Endodermal cell (in vitro differentiated cells): ENCODE results near the gene PIBF1. TPM values are rescaled to one million over a fixed set of nuclear protein-coding genes. Genes with fewer than 3 reads are reported as not detected.

Experiments
- DNase-seq: peaks from one replicate; pipeline ENCODE4 v3.0.0-alpha.2; 2017
- H3K27ac ChIP-seq: 2 replicates; pipeline ENCODE4 v1.5.1; 2013; ENCODE audit warnings: mild to moderate bottlenecking, low read depth, low read length, moderate library complexity
- H3K27me3 ChIP-seq: 2 replicates; pipeline ENCODE4 v1.6.1; 2013; ENCODE audit warnings: mild to moderate bottlenecking, low read length, moderate library complexity; ENCODE audit not compliant: insufficient read depth, control insufficient read depth, poor library complexity, severe bottlenecking
- H3K36me3 ChIP-seq: 2 replicates; pipeline ENCODE4 v1.7.0; 2013; ENCODE audit warnings: mild to moderate bottlenecking, low read length, moderate library complexity; ENCODE audit not compliant: control insufficient read depth, insufficient read depth
- H3K4me1 ChIP-seq: one replicate; pipeline ENCODE4 v1.7.0; 2013; ENCODE audit warnings: low read length; ENCODE audit not compliant: control insufficient read depth, insufficient read depth
- H3K4me3 ChIP-seq: 2 replicates; pipeline ENCODE4 v1.5.1; 2013; ENCODE audit warnings: mild to moderate bottlenecking, low read length, moderate library complexity
- H3K9ac ChIP-seq: 2 replicates; pipeline ENCODE4 v1.6.1; 2013; ENCODE audit warnings: mild to moderate bottlenecking, low read length, moderate library complexity; ENCODE audit not compliant: poor library complexity, severe bottlenecking; ENCODE audit errors: extremely low read depth
- H3K9me3 ChIP-seq: 2 replicates; pipeline ENCODE4 v1.6.1; 2013; ENCODE audit warnings: mild to moderate bottlenecking, low read length, moderate library complexity; ENCODE audit not compliant: control insufficient read depth
- H3K27ac Mint-ChIP-seq: 2 replicates; pipeline ENCODE4 v1.8.0; 2020; ENCODE audit warnings: mixed read lengths
- H3K27me3 Mint-ChIP-seq: 2 replicates; pipeline ENCODE4 v1.8.0; 2021; ENCODE audit warnings: mild to moderate bottlenecking, mixed read lengths; ENCODE audit not compliant: insufficient read depth
- H3K36me3 Mint-ChIP-seq: 2 replicates; pipeline ENCODE4 v1.8.0; 2020; ENCODE audit warnings: low read depth, mixed read lengths
- H3K4me1 Mint-ChIP-seq: 2 replicates; pipeline ENCODE4 v1.8.0; 2020; ENCODE audit warnings: mixed read lengths
- H3K4me3 Mint-ChIP-seq: 2 replicates; pipeline ENCODE4 v1.8.0; 2020; ENCODE audit warnings: mild to moderate bottlenecking, moderate library complexity, mixed read lengths
- H3K9me3 Mint-ChIP-seq: 2 replicates; pipeline ENCODE4 v1.8.0; 2020; ENCODE audit warnings: mild to moderate bottlenecking, mixed read lengths
- CTCF ChIP-seq: fragments of 200-600 bp; sonication (generic); conservative IDR thresholded peaks from 2 replicates; pipeline ENCODE4 v1.5.0; 2021; ENCODE audit warnings: antibody characterized with exemption, mild to moderate bottlenecking
- WGBS, 2 experiments: methylation state at CpG; one replicate each; pipeline versions ENCODE4 v1.1.5 to v1.1.7; 2013; ENCODE audit warnings: missing lambda C conversion rate in 2 of 2, mixed read lengths in 1 of 2; ENCODE audit not compliant: insufficient coverage in 1 of 2, insufficient read length in 1 of 2; 5-methylcytosine and 5-hydroxymethylcytosine counted together
- total RNA-seq, 2 donors: library from RNA; stranded (reverse); fragmentation: NEBNext Ultra II Directional in 1 of 2; extraction: Animal tissue kit (Norgen Biotek cat#: 25700) in 1 of 2; gene quantifications; 2 replicates in 1 of 2; 3 replicates in 1 of 2; pipeline ENCODE4 v1.2.1, GENCODE V29; 2021

PIBF1 gene
- total RNA-seq, 2 donors from 2014 or later, result 25.6 to 35.2 TPM

DNA sequence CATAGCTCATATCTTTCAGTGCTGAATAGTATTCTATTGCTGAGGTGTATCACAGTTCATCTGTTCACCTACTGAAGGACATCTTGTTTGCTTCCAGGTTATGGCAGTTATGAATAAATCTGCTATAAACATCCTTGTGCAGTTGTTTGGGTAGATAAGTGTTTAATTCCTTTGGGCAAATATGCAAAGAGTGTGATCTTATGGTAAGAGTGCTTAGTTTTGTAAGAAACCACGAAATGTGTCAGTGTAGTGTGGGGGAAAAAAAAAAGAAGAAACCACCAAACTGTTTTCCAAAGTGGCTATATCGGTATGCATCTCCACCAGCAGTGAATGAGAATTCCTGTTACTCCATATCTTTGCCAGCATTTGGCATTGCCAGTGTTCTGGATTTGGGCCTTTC is 93.3 kb downstream of the PIBF1 start:
- H3K36me3 Mint-ChIP-seq, result peaks cover 14% of the 10 kb centered on the region
- H3K27ac Mint-ChIP-seq, result no peak overlapping the region

GRCh38 chr13:72884101-72884500 is 102.2 kb downstream of the PIBF1 start:
- H3K27ac ChIP-seq, result no peak overlapping the region
- H3K36me3 ChIP-seq, result no peaks in the 10 kb centered on the region
- no peak for TF ChIP-seq CTCF
- H3K4me1 Mint-ChIP-seq, result peaks cover 5% of the 10 kb centered on the region
- no peaks in the 10 kb centered on the region for H3K4me1 ChIP-seq
- WGBS, 2 experiments, result 93% methylated on average over 1 of the region's 2 CpGs; no CpG with 5 or more reads in 1 of the 2 experiments
- no peak overlapping the region for H3K4me3 ChIP-seq
- no peak for DNase-seq
- no peak overlapping the region for H3K9ac ChIP-seq
- peaks cover 5% of the 10 kb centered on the region for H3K9me3 Mint-ChIP-seq
- H3K27me3 ChIP-seq, result no peaks in the 10 kb centered on the region
- H3K27ac Mint-ChIP-seq, result no peak overlapping the region
- no peak overlapping the region for H3K4me3 Mint-ChIP-seq
- peaks cover 11% of the 10 kb centered on the region for H3K36me3 Mint-ChIP-seq
- H3K9me3 ChIP-seq, result no peaks in the 10 kb centered on the region
- no peaks in the 10 kb centered on the region for H3K27me3 Mint-ChIP-seq

More for the DNA sequence above, 93.3 kb downstream of the PIBF1 start:
- H3K27me3 Mint-ChIP-seq, result no peaks in the 10 kb centered on the region
- H3K9me3 ChIP-seq, result no peaks in the 10 kb centered on the region
- 97 to 100% methylated on average over 1 to 2 of the region's 2 CpGs for WGBS, 2 experiments
- peaks cover 5% of the 10 kb centered on the region for H3K36me3 ChIP-seq
- no peaks in the 10 kb centered on the region for H3K27me3 ChIP-seq
- no peak overlapping the region for H3K4me3 ChIP-seq
- H3K9ac ChIP-seq, result no peak overlapping the region
- H3K27ac ChIP-seq, result no peak overlapping the region
- no peaks in the 10 kb centered on the region for H3K4me1 ChIP-seq
- H3K4me1 Mint-ChIP-seq, result no peaks in the 10 kb centered on the region
- no peak for DNase-seq
- no peaks in the 10 kb centered on the region for H3K9me3 Mint-ChIP-seq
- no peak for TF ChIP-seq CTCF
- H3K4me3 Mint-ChIP-seq, result no peak overlapping the region

- H3K27me3 ChIP-seq, result no peaks in the 10 kb centered on the region
- H3K27ac ChIP-seq, result no peak overlapping the region
- no peak overlapping the region for H3K4me3 ChIP-seq
- Mint-ChIP-seq H3K4me3 (no peak overlapping the region), H3K9me3 (peaks cover 5% of the 10 kb centered on the region), H3K4me1 (peaks cover 5% of the 10 kb centered on the region), H3K27me3 (no peaks in the 10 kb centered on the region), H3K36me3 (peaks cover 10% of the 10 kb centered on the region), H3K27ac (no peak overlapping the region)
- H3K9me3 ChIP-seq, result no peaks in the 10 kb centered on the region
- WGBS, 2 experiments, result 92 to 100% methylated on average over 4 to 5 of the region's 5 CpGs
- TF ChIP-seq CTCF, result no peak
- no peak overlapping the region for H3K9ac ChIP-seq
- H3K36me3 ChIP-seq, result no peaks in the 10 kb centered on the region
- H3K4me1 ChIP-seq, result no peaks in the 10 kb centered on the region
- DNase-seq, result no peak
Measured at GRCh38 chr13:72886272-72887067, 104.5 kb downstream of the PIBF1 start.
